Left ventricle myocardium inferior (tissue), 1 donor: ENCODE measurements around the gene CST2. TPM values are rescaled to one million over a fixed set of nuclear protein-coding genes. Genes with fewer than 3 reads are reported as not detected.
"Not testable (repeated sequence)": the region's sequence is repeated elsewhere in the genome, so short reads cannot be mapped to it uniquely, and the experiment has no call there.

Experiments
- DNase-seq: peaks from one replicate; pipeline ENCODE4 v3.0.0-alpha.2; 2020
- H3K27ac ChIP-seq: fragments of 200-600 bp; replicated peaks from 2 replicates; pipeline ENCODE4 v1.8.0; 2021
- H3K27me3 ChIP-seq: fragments of 200-600 bp; 2 replicates; pipeline ENCODE4 v1.8.0; 2021; ENCODE audit warnings: low read depth
- H3K36me3 ChIP-seq: fragments of 200-600 bp; 2 replicates; pipeline ENCODE4 v1.8.0; 2021
- H3K4me1 ChIP-seq: fragments of 200-600 bp; 2 replicates; pipeline ENCODE4 v1.8.0; 2021
- H3K4me3 ChIP-seq: fragments of 200-600 bp; 2 replicates; pipeline ENCODE4 v1.8.0; 2021; ENCODE audit warnings: mild to moderate bottlenecking, moderate library complexity
- H3K9me3 ChIP-seq: fragments of 200-600 bp; replicated peaks from 2 replicates; pipeline ENCODE4 v1.8.0; 2021
- intact Hi-C: fragments of 100-400 bp; cut with micrococcal nuclease; formaldehyde crosslinking; loops from one replicate; pipeline ENCODE4 v1.11.0; 2022
- total RNA-seq: library from RNA; stranded (reverse); fragmentation: NEBNext Ultra II Directional; extraction: Animal tissue kit (Norgen Biotek cat#: 25700); gene quantifications from one replicate; pipeline ENCODE4 v1.2.1, GENCODE V29; 2021
- TF ChIP-seq, protein P1 (sequence below): fragments of 200-600 bp; IDR thresholded peaks from 2 replicates; pipeline ENCODE4 v1.8.0; 2021; ENCODE audit warnings: antibody characterized with exemption, mild to moderate bottlenecking, borderline replicate concordance
- donor health status: DM: no; HTN: yes; CAD: no; lungs with severe emphysema.

The CST2 gene
- total RNA-seq, 1 donor from 2014 or later = not detected

DNA sequence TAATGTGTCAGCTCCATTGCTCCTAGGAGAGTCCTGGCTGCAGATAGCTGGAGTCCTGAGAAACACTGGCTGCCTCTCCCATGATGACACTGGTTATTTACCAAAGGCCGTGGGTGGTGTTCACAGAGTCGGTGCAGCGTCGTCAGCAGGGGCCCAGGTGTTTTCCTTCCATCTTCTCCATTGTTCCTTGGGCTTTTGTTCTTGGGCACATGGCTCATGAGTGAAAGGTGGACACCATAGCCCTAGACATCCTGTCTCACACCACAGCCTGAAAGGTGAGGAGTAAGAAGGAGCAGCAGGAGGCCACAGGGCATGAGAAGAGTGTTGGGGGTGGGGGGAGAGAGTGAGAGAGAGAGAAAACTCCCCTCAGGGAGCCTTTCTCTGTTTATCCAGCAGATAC, 43.9 kb upstream of the CST2 start:
- Histone ChIP-seq H3K27ac (no peak overlapping the region), H3K9me3 (no peaks in the 10 kb centered on the region), H3K4me3 (no peak overlapping the region), H3K27me3 (peaks cover 89% of the 10 kb centered on the region), H3K4me1 (no peaks in the 10 kb centered on the region), H3K36me3 (no peaks in the 10 kb centered on the region)
- DNase-seq = no peak
- TF ChIP-seq, protein P1, sequence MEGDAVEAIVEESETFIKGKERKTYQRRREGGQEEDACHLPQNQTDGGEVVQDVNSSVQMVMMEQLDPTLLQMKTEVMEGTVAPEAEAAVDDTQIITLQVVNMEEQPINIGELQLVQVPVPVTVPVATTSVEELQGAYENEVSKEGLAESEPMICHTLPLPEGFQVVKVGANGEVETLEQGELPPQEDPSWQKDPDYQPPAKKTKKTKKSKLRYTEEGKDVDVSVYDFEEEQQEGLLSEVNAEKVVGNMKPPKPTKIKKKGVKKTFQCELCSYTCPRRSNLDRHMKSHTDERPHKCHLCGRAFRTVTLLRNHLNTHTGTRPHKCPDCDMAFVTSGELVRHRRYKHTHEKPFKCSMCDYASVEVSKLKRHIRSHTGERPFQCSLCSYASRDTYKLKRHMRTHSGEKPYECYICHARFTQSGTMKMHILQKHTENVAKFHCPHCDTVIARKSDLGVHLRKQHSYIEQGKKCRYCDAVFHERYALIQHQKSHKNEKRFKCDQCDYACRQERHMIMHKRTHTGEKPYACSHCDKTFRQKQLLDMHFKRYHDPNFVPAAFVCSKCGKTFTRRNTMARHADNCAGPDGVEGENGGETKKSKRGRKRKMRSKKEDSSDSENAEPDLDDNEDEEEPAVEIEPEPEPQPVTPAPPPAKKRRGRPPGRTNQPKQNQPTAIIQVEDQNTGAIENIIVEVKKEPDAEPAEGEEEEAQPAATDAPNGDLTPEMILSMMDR = no peak
- intact Hi-C loops = no loop called here

DNA sequence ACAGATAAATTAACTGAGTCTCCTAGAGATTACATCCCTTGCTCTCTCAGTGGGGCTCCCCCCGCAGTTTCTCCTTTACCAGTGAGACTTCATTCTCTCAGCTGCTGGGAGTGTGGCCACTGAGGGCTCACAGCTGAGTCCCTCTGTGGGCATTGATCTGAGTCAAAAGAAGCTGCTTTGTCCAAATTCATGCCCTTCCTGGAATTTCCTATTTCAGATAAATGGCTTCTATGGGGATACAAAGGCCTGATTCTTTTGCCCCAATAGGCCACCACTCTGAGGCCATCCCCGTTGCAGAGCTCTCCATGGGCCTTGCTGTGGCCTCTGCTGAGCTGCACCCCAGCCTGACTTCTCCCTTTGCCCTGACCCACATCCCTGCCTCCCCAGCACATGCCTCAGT, 43.0 kb upstream of the CST2 start:
- DNase-seq = no peak

DNA sequence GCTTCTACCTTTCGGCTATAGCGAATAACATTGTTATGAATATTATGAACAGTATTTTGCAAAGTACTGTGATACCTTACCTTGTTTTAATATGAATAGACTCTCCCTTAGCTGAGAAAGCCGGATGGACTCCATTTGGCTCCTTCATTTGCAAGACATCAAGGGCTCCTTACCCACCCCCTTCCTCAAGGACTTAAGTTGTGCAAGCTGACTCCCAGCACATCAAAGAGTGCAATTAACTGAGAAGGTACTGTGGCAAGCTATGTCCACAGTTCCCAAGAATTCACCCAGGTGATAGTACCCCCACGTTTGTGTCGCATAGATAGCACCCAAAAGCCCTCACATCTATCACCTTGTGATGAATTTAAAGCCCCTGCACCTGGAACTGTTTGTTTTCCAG, 41.8 kb upstream of the CST2 start:
- no peaks in the 10 kb centered on the region for H3K36me3 ChIP-seq
- TF ChIP-seq, protein P1 = no peak
- H3K4me3 ChIP-seq = no peak overlapping the region
- H3K4me1 ChIP-seq = no peaks in the 10 kb centered on the region
- intact Hi-C loops = no loop called here
- peaks cover 2% of the 10 kb centered on the region for H3K9me3 ChIP-seq
- no peak for DNase-seq
- no peak overlapping the region for H3K27ac ChIP-seq
- peaks cover 83% of the 10 kb centered on the region for H3K27me3 ChIP-seq

More for the DNA sequence above, 43.0 kb upstream of the CST2 start:
- H3K4me1 ChIP-seq = no peaks in the 10 kb centered on the region
- no peaks in the 10 kb centered on the region for H3K9me3 ChIP-seq
- H3K27ac ChIP-seq = no peak overlapping the region
- H3K4me3 ChIP-seq = no peak overlapping the region
- no peaks in the 10 kb centered on the region for H3K36me3 ChIP-seq
- TF ChIP-seq, protein P1 = no peak
- intact Hi-C loops = no loop called here
- H3K27me3 ChIP-seq = peaks cover 82% of the 10 kb centered on the region

DNA sequence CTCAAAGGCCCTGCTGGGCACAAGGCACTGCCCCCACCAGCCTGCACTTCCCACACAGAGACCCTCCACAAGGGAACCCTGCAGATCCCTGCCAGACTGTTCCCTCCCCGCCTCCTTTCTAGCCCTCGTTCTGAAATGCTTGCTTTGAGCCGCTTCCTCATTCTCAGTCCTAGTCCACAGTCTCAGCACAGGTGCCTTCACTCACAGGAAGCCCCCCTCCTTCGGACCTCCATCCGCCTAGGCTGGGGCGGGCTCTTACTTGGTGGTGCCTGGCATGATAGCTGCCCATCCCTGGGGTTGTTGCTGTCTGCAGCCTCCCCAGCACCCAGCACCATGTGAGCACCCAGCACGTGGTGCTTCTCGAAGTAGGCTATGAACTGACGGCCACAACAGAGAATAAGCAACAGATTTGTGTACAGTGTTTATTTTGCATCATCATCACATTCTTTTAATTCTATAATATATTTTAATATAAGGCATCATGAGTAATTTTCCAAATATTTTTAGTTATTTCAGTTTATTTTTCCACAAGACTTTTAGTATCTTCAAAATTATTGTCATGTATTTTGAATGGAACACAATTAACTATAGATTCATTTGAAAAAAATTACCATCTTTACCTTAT, 40.7 kb upstream of the CST2 start:
- intact Hi-C loops = no loop called here
- no peak for DNase-seq
- no peaks in the 10 kb centered on the region for H3K36me3 ChIP-seq
- H3K27me3 ChIP-seq = peaks cover 80% of the 10 kb centered on the region
- H3K9me3 ChIP-seq = peaks cover 9% of the 10 kb centered on the region
- H3K4me3 ChIP-seq = no peak overlapping the region
- H3K4me1 ChIP-seq = no peaks in the 10 kb centered on the region
- TF ChIP-seq, protein P1 = no peak
- H3K27ac ChIP-seq = no peak overlapping the region

DNA sequence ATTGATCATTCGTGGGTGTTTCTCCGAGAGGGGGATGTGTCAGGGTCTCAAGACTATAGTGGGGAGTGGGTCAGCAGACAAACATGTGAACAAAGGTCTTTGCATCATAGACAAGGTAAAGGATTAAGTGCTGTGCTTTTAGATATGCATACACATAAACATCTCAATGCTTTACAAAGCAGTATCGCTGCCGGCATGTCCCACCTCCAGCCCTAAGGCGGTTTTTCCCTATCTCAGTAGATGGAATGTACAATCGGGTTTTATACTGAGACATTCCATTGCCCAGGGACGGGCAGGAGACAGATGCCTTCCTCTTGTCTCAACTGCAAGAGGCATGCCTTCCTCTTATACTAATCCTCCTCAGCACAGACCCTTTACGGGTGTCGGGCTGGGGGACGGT, 34.2 kb upstream of the CST2 start:
- DNase-seq, H3K9me3 ChIP-seq, H3K4me1 ChIP-seq, H3K36me3 ChIP-seq, intact Hi-C loops, H3K4me3 ChIP-seq, H3K27ac ChIP-seq: not testable (repeated sequence)
- peaks cover 24% of the 10 kb centered on the region for H3K27me3 ChIP-seq

DNA sequence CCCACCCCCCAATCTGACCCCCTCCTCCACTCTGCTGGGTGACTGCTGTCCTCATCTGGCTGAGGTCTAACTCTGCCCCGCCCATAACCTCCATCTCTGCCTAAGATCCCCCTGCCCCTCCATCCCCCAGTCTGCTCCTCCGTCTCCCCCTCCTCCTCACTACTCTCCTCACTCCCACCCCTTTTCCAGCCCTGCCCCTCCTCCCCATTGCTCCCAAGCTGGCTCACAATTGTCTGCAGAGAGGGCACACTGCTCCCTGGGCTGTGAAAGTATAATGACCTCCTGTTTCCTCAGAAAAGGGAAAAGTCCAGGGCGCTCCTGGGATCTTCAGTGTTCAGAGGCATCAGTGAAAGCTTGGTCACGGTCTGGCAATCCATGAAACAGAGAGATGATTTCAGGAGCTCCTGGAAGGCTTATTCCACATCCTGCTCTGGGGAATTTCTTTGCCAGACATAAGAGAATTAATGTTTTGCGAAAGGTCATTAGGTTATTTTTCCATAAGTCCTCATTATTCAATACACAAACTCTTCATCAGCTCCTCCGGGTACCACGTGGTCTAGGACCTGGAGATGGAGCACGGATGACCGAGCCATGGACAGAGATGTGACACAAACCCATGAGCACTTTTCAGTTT, 31.6 kb upstream of the CST2 start:
- Histone ChIP-seq H3K4me3 (no peak overlapping the region), H3K27ac (no peak overlapping the region), H3K4me1 (no peaks in the 10 kb centered on the region), H3K36me3 (no peaks in the 10 kb centered on the region), H3K9me3 (peaks cover 5% of the 10 kb centered on the region), H3K27me3 (peaks cover 25% of the 10 kb centered on the region)
- TF ChIP-seq, protein P1 = no peak
- intact Hi-C loops = no loop called here
- DNase-seq = no peak
